NOMO-1 (cell line): ENCODE measurements around the gene LCE2A.
"Not testable (repeated sequence)": the region's sequence is repeated elsewhere in the genome, so short reads cannot be mapped to it uniquely, and the experiment has no call there.

Experiments
- DNase-seq, 2 experiments: peaks; one replicate each; lab custom pipeline; 2025; ENCODE audit not compliant: unreplicated experiment in 2 of 2; lab: John Stamatoyannopoulos, UW

LCE2A gene

GRCh38 chr1:152697701-152698600 lies at the start of gene LCE2A:
LCE2A (plus strand) TSS chr1:152698345; CDS start chr1:152698902, 557 bp downstream.
- no peak for DNase-seq

DNA sequence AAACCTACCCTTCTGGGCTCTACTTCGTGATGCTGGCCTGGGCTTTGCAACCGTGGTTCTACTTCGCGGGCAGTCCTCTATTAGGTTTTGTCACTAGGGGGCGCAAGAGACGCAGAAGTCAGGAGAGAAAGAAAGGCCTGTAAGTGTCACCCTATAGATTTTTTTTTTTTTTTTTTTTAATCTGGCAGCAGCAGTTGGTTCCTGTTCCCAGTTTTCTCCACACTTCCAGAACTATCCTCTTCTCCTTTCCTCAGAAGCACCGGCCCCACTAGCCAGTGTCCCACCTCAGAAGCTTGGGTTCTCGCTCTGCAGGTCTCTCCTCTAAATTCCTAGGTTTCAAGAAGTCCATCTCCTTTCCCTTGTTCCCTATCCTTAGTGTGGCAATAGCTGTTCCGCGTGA lies 44.0 kb upstream of the LCE2A start:
- DNase-seq: peak in 1 of 2 experiments; percentile 46

GRCh38 chr1:152656459-152656858 lies 41.7 kb upstream of the LCE2A start:
- DNase-seq: no peak

DNA sequence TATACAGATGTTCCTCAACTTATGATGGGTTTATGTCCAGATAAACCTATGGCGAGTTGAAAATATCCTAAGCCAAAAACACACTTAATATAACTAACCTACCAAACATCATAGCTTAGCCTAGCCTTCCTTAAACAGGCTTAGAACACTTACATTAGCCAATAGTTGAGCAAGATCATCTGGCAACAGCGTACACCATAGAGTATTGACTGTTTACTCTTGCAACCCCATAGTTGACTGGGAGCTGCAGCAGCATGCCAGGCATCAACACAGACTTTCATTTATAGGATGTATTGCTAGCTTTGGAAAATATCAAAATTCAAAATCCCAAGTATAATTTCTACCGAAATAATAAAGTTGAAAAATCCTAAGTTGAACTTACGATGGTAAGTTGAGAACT lies 40.5 kb upstream of the LCE2A start:
- no peak for DNase-seq

- no peak for DNase-seq
These were observed 39.5 kb upstream of the LCE2A start for GRCh38 chr1:152658649-152659048.

GRCh38 chr1:152663098-152663497 lies 35.0 kb upstream of the LCE2A start, which contains the start of gene LCE2D:
LCE2D (plus strand) TSS chr1:152663380; CDS start chr1:152664106, 726 bp downstream.
- no peak for DNase-seq

- DNase-seq: not testable (repeated sequence)
These were observed 32.0 kb upstream of the LCE2A start for GRCh38 chr1:152666171-152666570.

- DNase-seq: no peak
These were observed 30.5 kb upstream of the LCE2A start for GRCh38 chr1:152667648-152668047.

- no peak for DNase-seq
These were observed 25.1 kb upstream of the LCE2A start for GRCh38 chr1:152673016-152673415.

DNA sequence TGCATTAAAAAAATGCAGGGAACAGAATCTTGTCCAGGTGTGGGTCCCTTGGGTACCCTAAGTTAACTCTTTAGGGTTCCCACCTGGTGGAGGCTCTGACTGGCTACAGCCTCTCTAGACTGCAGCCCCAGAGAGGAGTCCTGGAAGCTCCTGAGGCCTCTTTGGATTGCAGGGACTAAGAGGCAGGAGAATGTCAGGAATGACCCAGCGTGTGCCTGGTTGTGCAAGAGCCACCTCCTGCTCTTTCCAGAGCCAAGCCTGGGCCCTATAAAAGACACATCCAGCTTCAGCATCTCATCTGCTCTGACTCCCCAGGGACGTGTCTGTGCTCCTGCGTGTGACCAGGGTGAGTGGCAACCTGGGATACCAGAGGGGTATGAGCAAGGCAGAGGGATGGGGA lies 23.2 kb upstream of the LCE2A start, which contains the start of gene LCE2C:
TSS of gene LCE2C (plus strand) at position 297 of the 400 bp plus-strand sequence. CDS start 737 bp downstream, outside the sequence.
- not testable (repeated sequence) for DNase-seq

- DNase-seq: no peak
These were observed 18.7 kb upstream of the LCE2A start for GRCh38 chr1:152679459-152679858.

DNA sequence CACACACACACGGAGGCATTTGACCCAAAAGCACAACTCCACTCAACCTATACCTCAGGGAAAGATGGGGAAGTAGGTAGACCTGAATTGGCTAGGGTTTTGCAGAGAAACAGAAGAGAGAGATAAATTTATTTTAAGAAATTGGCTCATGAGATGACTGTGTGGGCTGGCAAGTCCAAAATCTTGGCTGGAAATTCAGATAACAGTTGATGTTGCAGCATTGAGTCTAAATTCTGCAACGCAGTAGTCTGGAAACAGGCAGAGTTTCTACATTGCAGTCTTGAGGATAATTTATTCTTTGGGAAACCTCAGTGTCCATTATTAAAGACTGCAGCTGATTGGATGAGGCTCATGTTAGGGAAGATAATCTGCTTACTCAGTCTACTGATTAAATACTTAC lies 16.5 kb upstream of the LCE2A start:
- DNase-seq: no peak

- DNase-seq: no peak
These were observed 14.3 kb upstream of the LCE2A start for GRCh38 chr1:152683846-152684245.

DNA sequence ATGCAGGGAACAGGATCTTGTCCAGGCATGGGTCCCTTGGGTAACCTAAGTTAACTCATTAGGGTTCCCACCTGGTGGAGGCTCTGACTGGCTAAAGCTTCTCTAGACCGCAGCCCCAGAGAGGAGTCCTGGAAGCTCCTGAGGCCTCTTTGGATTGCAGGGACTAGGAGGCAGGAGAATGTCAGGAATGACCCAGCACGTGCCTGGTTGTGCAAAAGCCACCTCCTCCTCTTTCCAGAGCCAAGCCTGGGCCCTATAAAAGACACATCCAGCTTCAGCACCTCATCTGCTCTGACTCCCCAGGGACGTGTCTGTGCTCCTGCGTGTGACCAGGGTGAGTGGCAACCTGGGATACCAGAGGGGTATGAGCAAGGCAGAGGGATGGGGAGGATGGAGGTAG lies 12.3 kb upstream of the LCE2A start, which contains the start of gene LCE2B:
TSS of gene LCE2B (plus strand) at position 301 of the 400 bp plus-strand sequence. CDS start 721 bp downstream, outside the sequence.
- not testable (repeated sequence) for DNase-seq

GRCh38 chr1:152699746-152700145 lies 1.6 kb downstream of the LCE2A start:
- no peak for DNase-seq

DNA sequence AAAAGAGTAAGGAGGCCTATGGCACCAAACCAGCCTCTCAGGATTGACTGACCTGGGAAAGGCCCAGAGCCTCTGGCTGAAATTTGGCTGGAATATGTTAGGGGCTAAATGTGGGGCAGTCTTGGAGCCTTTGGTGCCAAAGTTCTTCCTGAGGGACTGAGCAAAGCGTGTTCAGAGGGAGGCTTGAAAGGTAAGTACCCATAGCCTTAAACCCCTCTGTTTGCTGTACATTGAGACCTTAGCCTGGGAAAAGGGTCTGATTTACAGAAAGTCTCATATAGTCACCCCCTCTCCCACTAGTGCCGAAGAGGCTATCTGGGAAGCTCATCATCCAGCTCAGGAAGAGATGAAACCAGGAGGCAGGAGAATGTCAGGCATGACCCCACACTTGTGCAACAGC lies 9.7 kb downstream of the LCE2A start, which contains the start of gene LCE4A:
TSS of gene LCE4A (plus strand) at position 301 of the 400 bp plus-strand sequence. CDS start 916 bp downstream, outside the sequence.
- DNase-seq: no peak

DNA sequence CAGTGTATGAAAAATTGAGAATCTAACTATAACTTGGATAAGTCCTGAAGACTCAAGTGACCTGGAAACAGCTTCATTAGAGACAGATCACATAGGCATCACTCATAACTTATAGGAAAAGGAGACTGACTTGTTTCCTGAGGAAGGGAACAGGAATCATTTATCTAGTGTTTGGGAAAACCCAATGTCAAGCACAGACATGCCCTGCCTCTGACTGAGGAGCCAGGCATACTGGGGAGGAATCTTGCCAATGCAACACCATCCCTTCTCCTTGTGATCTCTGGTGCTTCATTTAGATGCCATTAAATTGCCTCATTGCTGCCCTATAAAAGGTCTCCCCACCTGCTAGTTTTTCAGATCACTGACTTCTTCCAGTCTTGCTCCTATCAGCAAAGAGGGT lies 20.1 kb downstream of the LCE2A start:
- DNase-seq: no peak

GRCh38 chr1:152725261-152725660 lies 27.1 kb downstream of the LCE2A start:
- DNase-seq: no peak

GRCh38 chr1:152728986-152729385 lies 30.8 kb downstream of the LCE2A start:
- no peak for DNase-seq

GRCh38 chr1:152735648-152736047 lies 37.5 kb downstream of the LCE2A start:
- DNase-seq: no peak

DNA sequence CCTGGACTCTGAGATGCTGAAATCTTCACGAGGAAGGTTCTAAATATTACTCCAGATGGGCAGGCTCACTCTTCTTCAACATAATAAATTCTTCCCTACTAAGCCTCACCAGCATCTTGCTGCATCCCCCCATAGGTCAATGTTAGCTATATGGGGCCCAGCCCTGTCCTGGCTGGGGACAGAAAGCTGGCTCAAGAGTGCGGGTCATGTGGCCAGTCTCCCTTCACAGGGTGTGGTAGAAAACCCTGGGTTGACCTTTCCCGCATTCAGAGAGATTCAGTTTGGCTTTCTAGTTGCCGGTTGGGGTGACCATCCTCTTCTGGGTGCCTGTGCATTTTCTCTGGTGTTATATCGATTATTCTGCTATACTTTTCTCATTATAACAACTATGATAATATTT lies 39.9 kb downstream of the LCE2A start:
- DNase-seq: no peak

DNA sequence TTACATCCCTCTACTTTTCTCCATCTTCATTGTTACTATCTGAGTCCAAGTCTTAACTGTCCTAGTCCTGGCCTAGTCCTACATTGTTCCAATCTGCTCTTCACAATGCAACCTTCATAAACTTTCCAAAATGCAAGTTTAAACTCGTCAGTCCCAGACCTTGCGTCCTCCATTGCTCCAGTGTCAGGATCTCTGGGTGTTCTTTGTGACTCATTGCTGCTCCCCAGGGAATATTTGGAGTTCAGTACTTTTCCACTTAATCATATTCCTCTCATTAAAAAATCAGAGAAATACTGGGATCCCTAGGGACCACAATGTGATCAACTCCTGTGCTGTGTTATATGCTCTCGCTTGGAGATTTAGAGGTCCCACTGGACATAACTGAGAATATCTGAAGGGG lies 41.7 kb downstream of the LCE2A start:
- no peak for DNase-seq
